Thoracic aorta (tissue), 2 donors: ENCODE measurements around the gene ATF6B. TPM values are rescaled to one million over a fixed set of nuclear protein-coding genes. Genes with fewer than 3 reads are reported as not detected.

Experiments used
- ATAC-seq: fragments of 150-250 bp; one replicate; pipeline ENCODE4 v1.8.0; 2017; ENCODE audit warnings: low read depth; ENCODE audit not compliant: insufficient number of reproducible peaks, low FRiP score
- DNase-seq: peaks from one replicate; pipeline ENCODE4 v3.0.0-alpha.2; 2020; ENCODE audit warnings: low spot score
- H3K27ac ChIP-seq, 2 donors: fragments of 200-600 bp; sonication (generic); 1 replicate in 1 of 2; 2 replicates in 1 of 2; pipeline ENCODE4 v1.5.1; 2016; ENCODE audit warnings: mild to moderate bottlenecking in 2 of 2, moderate library complexity in 2 of 2
- H3K27me3 ChIP-seq: fragments of 200-600 bp; sonication (generic); replicated peaks from 2 replicates; pipeline ENCODE4 v1.6.0; 2016; ENCODE audit warnings: mild to moderate bottlenecking; ENCODE audit not compliant: insufficient read depth
- H3K36me3 ChIP-seq: fragments of 200-600 bp; sonication (generic); one replicate; pipeline ENCODE4 v1.5.1; 2016
- H3K4me1 ChIP-seq, 2 donors: fragments of 200-600 bp; sonication (generic); 1 replicate in 1 of 2; 2 replicates in 1 of 2; pipeline versions ENCODE4 v1.5.1 to v1.6.0; 2016; ENCODE audit warnings: low read depth in 2 of 2, mild to moderate bottlenecking in 1 of 2; ENCODE audit not compliant: control insufficient read depth in 1 of 2
- H3K4me3 ChIP-seq: fragments of 200-600 bp; sonication (generic); 2 replicates; pipeline ENCODE4 v1.5.1; 2016; ENCODE audit warnings: mild to moderate bottlenecking
- H3K9me3 ChIP-seq: fragments of 200-600 bp; sonication (generic); 2 replicates; pipeline ENCODE4 v1.5.1; 2016
- CTCF ChIP-seq: fragments of 200-600 bp; sonication (generic); IDR thresholded peaks from one replicate; pipeline ENCODE4 v1.5.1; 2019; ENCODE audit warnings: antibody characterized with exemption
- total RNA-seq, 2 donors: library from RNA; depleted of rRNA; stranded (reverse); fragments of >200 nt; gene quantifications; one replicate each; pipeline versions ENCODE4 v1.1.0 to v1.2.3, GENCODE V29; 2016

The ATF6B gene
- total RNA-seq, 2 donors from 2014 or later, result 38.2 to 60.9 TPM

DNA sequence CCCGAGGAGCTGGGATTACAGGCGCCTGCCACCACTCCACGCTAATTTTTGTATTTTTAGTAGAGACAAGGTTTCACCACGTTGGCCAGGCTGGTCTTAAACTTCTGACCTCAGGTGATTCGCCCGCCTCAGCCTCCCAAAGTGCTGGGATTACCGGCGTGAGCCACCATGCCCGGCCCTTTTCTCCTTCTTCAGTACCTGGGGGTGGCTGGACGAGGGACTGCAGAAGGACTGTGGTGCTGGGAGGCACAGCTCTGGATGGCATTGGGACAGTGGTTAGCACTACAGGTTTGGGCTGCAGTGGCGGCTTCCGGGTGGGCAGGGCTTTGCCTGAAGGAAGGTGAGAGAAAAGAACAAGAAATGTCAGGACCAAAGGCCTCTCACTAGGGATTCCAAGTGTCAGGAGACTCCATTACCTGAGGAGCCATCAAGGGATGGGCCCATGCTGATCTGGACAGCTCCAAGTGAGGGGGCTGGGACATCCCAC lies 7.4 kb downstream of the ATF6B start:
- Histone ChIP-seq H3K9me3 (no peaks in the 10 kb centered on the region), H3K27me3 (no peaks in the 10 kb centered on the region), H3K27ac (no peak overlapping the region), H3K4me3 (no peak overlapping the region), H3K4me1 (peaks cover 0 to 10% of the 10 kb centered on the region in 2 donors), H3K36me3 (peaks cover 71% of the 10 kb centered on the region)
- no peak for TF ChIP-seq CTCF
- no peak for DNase-seq
- no peak for ATAC-seq

DNA sequence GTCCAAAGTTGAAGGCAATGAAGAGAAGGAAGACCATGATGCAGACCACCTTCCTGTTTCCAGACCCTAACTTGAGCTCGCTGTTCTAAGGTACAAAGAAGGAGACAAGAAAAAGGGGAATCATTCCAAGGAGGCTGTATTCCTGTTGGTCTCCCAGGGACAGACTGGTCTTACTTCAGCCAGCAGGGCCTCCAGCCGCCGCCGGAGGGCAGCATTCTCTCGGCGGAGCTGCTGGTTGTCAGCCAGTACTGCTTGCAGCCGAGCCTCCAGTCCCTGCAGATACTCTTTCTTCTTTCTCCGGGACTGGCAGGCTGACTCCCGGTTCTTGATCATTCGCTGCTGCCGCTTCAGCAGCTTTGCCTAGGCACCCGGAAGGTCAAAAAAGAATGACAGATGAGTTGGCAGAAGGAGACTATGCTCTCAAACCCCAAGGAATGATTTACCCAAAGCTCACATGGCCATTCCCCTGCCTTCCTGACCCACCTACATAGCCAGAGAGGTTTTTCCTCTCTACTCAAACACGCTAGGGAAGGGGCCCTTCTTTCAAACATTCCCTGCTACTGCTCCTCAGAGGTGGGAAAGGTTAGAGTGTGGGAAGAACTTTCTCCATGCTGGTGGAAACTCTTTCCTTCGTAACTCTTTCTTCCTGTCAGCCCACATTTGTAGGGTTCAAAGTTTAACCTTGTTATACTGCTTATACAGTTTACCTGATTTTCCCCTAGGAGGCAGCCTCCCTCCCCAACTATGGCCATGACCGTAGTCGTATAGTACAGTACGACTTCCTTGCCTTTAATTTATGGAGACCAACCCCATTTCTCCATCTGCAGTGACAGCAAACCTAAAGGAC lies 9.0 kb downstream of the ATF6B start:
- H3K4me3 ChIP-seq, result no peak overlapping the region
- peaks cover 63% of the 10 kb centered on the region for H3K36me3 ChIP-seq
- peaks cover 2 to 16% of the 10 kb centered on the region in 2 donors for H3K4me1 ChIP-seq
- DNase-seq, result no peak
- H3K27ac ChIP-seq, result peak overlapping the region in 1 of 2 donors; percentile 34
- H3K9me3 ChIP-seq, result no peaks in the 10 kb centered on the region
- no peaks in the 10 kb centered on the region for H3K27me3 ChIP-seq
- ATAC-seq, result no peak
- TF ChIP-seq CTCF, result peak; percentile 89

DNA sequence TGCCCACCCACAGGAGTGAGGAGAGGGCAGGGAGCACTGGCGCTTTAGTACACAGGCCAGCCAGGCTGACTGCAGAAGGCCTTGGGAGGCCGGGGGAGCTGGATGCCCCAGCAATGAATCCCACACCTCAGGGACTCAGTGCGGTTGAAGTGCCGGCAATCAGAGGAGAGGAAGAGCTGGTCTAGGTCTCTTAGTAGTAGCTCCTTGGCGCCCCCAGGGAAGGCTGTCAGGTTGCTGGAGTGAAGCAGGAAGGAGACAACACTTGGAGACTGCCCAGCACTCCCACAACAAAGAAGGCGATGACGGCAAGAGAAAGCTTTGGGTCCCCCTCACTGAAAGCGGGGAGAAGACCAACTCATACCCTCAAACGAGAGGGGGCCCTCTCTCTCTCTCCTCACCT lies 10.6 kb downstream of the ATF6B start:
- no peak for ATAC-seq
- no peak for DNase-seq
- Histone ChIP-seq H3K4me3 (no peak overlapping the region), H3K9me3 (no peaks in the 10 kb centered on the region), H3K27ac (no peak overlapping the region), H3K36me3 (peaks cover 58% of the 10 kb centered on the region), H3K27me3 (no peaks in the 10 kb centered on the region), H3K4me1 (peaks cover 6 to 30% of the 10 kb centered on the region in 2 donors)
- TF ChIP-seq CTCF, result no peak

GRCh38 chr6:32116674-32117073 lies 11.4 kb downstream of the ATF6B start:
- peaks cover 51% of the 10 kb centered on the region for H3K36me3 ChIP-seq

More at GRCh38 chr6:32116674-32117073, 11.4 kb downstream of the ATF6B start:
- no peak for DNase-seq
- H3K4me1 ChIP-seq, result peaks cover 7 to 38% of the 10 kb centered on the region in 2 donors
- no peak overlapping the region for H3K27ac ChIP-seq
- no peak for ATAC-seq
- H3K27me3 ChIP-seq, result no peaks in the 10 kb centered on the region
- peak; percentile 43 for TF ChIP-seq CTCF
- H3K9me3 ChIP-seq, result no peaks in the 10 kb centered on the region
- no peak overlapping the region for H3K4me3 ChIP-seq
